NCI-H510A treated with DMSO at 0.1 percent for 48 hours (cell line): ENCODE measurements around the gene SPN.
"Not testable (repeated sequence)": the region's sequence is repeated elsewhere in the genome, so short reads cannot be mapped to it uniquely, and the experiment has no call there.

Experiments used
- DNase-seq: peaks from one replicate; lab custom pipeline; 2025; lab: John Stamatoyannopoulos, UW

Gene SPN

GRCh38 chr16:29676989-29677785 is 14.1 kb downstream of the SPN start:
- no peak for DNase-seq

DNA sequence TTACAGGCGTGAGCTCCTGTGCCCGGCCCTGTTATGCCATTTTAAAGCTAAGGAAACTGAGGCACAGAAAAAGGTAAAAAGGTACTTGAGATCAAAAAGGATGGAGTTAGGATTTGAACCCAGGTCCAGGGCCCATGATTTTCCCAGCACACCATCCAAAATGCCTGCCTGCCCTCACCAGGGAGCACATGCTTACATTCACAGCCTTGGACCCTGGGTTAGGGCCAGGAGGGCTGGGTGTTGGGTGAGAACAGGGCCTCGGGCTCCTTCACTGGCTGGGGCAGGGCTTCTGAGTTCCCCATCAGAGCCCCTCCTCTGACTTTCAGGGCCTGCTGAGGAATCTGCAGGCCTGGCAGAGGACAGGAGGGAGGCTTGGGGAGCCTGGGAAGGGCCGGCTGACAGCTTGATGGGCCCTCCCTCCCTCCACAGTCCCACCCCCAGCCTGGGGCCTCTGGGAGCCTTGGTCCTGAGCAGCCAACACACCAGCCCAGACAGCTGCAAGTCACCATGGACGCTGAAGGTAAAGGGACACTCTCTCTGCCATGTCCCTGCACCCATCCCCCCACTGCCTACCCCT is 15.7 kb downstream of the SPN start, which contains the start of gene QPRT:
Gene QPRT (plus strand): TSS at position 490 of the 577 bp plus-strand sequence. CDS start 18 bp downstream, at position 508.
- DNase-seq: peak; percentile 58

GRCh38 chr16:29680180-29680598 is 17.1 kb downstream of the SPN start:
- no peak for DNase-seq

GRCh38 chr16:29683543-29684090 is 20.6 kb downstream of the SPN start:
- no peak for DNase-seq

GRCh38 chr16:29684679-29685078 is 21.6 kb downstream of the SPN start:
- DNase-seq: no peak

DNA sequence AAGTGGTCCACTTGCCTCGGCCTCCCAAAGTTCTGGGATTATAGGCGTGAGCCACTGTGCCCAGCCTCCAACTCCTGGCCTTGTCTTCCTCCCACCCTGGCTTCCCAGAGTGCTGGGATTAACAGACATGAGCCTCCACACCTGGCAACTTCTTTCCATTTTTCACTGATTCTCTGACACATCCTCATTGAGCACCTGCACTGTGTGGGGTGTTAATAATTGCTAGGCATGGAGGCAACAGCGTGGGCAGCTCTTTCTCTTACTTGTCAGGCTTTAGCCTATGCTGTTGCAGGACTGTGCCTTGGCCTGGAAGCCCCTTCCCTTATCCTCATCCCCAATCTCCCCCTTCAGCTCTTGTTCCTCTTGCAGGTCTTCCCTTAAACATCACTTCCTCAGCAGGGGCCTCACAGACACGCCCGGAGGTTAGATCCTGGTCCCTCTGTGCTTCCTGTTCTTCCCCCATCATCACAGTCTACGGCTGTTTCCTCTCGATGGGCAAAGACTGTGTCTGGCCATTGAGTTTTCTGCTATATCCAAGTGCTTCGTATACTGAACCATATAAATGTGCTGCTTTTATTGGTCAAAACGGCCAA is 23.8 kb downstream of the SPN start:
- DNase-seq: no peak

- no peak for DNase-seq
Observed at GRCh38 chr16:29687755-29688154, 24.7 kb downstream of the SPN start.

- DNase-seq: no peak
Observed at GRCh38 chr16:29688172-29688571, 25.1 kb downstream of the SPN start.

- DNase-seq: not testable (repeated sequence)
Observed at GRCh38 chr16:29689490-29690351, 26.7 kb downstream of the SPN start.

- DNase-seq: not testable (repeated sequence)
Observed at GRCh38 chr16:29692606-29693005, 29.6 kb downstream of the SPN start.

GRCh38 chr16:29694384-29695195 is 31.5 kb downstream of the SPN start:
- DNase-seq: no peak

DNA sequence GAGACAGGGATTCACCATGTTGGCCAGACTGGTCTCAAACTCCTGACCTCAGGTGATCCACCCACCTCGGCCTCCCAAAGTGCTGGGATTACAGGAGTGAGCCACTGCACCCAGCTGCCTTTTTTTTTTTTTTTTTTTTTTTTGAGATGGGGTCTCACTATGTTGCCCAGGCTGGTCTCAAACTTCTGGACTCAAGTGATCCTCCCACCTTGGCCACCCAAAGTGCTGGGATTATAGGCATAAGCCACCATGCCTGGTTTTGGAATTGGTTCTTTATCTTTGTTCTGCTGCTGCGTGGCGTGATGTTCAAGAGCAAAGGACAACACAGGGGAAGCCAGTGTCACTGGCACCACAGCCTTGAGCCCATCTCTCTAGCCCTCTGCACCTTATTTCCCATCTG is 32.6 kb downstream of the SPN start:
- not testable (repeated sequence) for DNase-seq

GRCh38 chr16:29696881-29697331 is 33.9 kb downstream of the SPN start:
- DNase-seq: no peak

DNA sequence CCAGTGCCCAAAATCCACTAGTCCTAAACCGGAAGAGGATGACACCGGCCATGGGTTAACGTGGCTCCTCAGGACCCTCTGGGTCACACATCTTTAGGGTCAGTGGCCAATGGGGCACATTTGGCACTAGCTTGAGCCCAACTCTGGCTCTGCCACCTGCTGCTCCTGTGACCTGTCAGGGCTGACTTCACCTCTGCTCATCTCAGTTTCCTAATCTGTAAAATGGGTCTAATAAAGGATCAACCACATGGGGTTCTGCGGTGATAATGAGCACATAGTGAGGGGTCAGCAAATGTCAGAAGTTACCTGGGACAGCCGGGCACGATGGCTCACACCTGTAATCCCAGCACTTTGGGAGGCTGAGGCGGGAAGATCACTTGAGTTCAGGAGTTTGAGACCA is 34.3 kb downstream of the SPN start:
- DNase-seq: no peak

DNA sequence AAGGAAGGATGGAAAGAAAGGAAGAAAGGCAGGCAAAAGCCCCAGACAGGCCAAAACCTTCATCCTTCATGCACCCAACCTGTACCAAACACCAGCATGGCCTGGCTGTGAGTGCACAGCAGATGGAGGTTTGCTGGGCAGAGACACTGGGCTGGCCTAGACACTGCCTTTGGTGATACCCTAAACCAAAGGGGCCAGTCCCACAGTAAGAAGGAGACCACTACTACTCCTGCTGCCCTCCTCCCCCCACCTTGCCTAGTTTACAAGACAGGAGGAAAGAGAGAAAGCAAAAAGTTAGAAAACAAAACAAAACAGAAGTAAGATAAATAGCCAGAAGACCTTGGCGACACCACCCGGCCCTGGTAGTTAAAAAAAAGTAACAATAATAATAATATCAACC is 35.0 kb downstream of the SPN start:
- no peak for DNase-seq

DNA sequence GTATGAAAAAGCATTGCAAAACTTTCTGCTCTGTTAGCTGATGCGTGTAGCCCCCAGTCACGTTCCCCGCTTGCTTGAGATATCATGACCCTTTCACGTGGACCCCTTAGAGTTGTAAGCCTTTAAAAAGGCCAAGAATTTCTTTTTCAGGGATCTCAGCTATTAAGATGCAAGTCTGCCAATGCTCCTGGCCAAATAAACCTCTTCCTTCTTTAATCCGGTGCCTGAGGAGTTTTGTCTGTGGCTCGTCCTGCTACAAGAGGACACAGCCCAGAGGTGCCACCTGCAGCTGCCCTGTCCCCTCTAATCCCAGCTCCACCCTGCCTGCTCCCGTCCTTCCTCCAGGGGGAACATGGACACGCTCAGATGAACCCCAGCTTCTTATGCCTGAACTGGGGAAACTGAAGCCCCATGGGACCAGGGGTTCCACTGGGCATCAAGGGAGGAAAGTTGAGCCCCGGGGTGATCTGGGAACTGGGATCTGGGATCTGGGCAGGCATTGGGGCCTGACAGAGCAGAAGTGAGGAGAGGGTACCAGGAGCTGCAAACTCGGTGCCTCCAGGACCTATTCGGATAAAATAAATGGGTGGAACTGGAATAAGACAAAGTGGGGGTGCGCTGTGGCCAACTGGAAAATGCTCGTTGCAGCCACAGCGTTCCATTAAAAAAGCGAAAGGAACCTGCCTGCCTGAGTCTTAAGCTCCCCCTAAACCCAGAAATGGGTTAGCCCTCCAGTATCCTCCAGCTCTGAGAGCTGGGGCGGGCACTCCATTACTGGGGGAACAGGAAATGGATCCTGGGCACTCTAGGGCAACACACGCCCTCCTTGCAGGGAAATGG is 35.7 kb downstream of the SPN start:
- DNase-seq: no peak

- no peak for DNase-seq
Observed at GRCh38 chr16:29699324-29700219, 36.5 kb downstream of the SPN start.

DNA sequence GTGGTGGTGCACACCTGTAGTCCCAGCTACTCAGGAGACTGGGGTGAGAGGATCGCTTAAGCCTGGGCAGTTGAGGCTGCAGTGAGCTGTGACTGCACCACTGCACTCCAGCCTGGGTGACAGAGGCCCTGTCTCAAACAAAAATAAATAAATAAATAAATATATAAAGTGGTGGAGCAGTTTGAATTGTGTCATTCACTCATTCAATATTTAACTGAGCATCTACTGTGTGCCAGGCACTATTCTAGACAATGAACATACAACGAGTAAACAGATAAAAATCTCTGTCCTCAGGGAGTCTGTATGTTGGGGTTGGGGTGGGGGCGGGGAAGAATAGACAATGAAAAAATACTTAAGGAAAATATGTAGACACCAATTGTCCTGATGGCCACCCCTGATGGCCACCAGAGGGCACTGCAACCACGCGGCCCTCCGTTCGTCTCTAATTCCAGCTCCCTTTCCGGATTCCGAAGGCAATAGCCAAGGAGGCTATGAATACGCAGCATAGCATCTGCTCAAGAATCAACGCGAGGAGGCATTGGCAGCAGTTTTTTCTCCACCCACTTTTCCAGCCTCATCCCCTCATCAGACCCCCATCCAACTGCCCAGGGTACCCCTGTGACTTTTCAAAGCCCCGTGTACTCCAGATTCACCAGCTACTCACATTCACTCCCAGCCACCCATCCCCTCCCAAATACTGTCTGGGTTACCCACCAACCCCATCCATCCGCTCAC is 37.4 kb downstream of the SPN start:
- DNase-seq: peak; percentile 96
